IPS-18a (cell line): ENCODE data around the gene TRABD2B.

Experiments used
- H3K27ac ChIP-seq: one replicate; pipeline ENCODE4 v1.5.1; 2013; ENCODE audit warnings: low read length
- H3K27me3 ChIP-seq: one replicate; pipeline ENCODE4 v1.6.1; 2013; ENCODE audit warnings: mild to moderate bottlenecking, low read length; ENCODE audit not compliant: control insufficient read depth, insufficient read depth
- H3K36me3 ChIP-seq: one replicate; pipeline ENCODE4 v1.6.1; 2013; ENCODE audit warnings: low read depth, low read length; ENCODE audit not compliant: control insufficient read depth
- H3K4me1 ChIP-seq: one replicate; pipeline ENCODE4 v1.6.1; 2013; ENCODE audit warnings: low read depth, low read length; ENCODE audit not compliant: control insufficient read depth
- H3K4me3 ChIP-seq: one replicate; pipeline ENCODE4 v1.5.1; 2013; ENCODE audit warnings: low read length
- H3K9ac ChIP-seq: one replicate; pipeline ENCODE4 v1.6.1; 2013; ENCODE audit warnings: mild to moderate bottlenecking, low read length, moderate library complexity
- H3K9me3 ChIP-seq: one replicate; pipeline ENCODE4 v1.6.1; 2013; ENCODE audit warnings: low read depth, low read length; ENCODE audit not compliant: control insufficient read depth

TRABD2B gene

GRCh38 chr1:47809301-47810084, 187.7 kb downstream of the TRABD2B start:
- Histone ChIP-seq H3K4me1 (peaks cover 3% of the 10 kb centered on the region), H3K9ac (no peak overlapping the region), H3K27me3 (no peaks in the 10 kb centered on the region), H3K9me3 (no peaks in the 10 kb centered on the region), H3K36me3 (no peaks in the 10 kb centered on the region), H3K4me3 (no peak overlapping the region), H3K27ac (no peak overlapping the region)

- Histone ChIP-seq H3K4me3 (no peak overlapping the region), H3K9me3 (no peaks in the 10 kb centered on the region), H3K9ac (no peak overlapping the region), H3K36me3 (no peaks in the 10 kb centered on the region), H3K4me1 (peaks cover 3% of the 10 kb centered on the region), H3K27me3 (no peaks in the 10 kb centered on the region), H3K27ac (no peak overlapping the region)
Measured at GRCh38 chr1:47808612-47809011, 188.6 kb downstream of the TRABD2B start.

- Histone ChIP-seq H3K36me3 (no peaks in the 10 kb centered on the region), H3K4me1 (peaks cover 3% of the 10 kb centered on the region), H3K4me3 (no peak overlapping the region), H3K9ac (no peak overlapping the region), H3K9me3 (no peaks in the 10 kb centered on the region), H3K27me3 (no peaks in the 10 kb centered on the region), H3K27ac (no peak overlapping the region)
Measured at GRCh38 chr1:47805921-47806361, 191.2 kb downstream of the TRABD2B start.

- Histone ChIP-seq H3K4me3 (no peak overlapping the region), H3K27ac (no peak overlapping the region), H3K4me1 (no peaks in the 10 kb centered on the region), H3K27me3 (no peaks in the 10 kb centered on the region), H3K9me3 (no peaks in the 10 kb centered on the region), H3K36me3 (no peaks in the 10 kb centered on the region), H3K9ac (no peak overlapping the region)
Measured at GRCh38 chr1:47805018-47805417, 192.2 kb downstream of the TRABD2B start.

GRCh38 chr1:47803815-47804501, 193.2 kb downstream of the TRABD2B start:
- Histone ChIP-seq H3K27me3 (no peaks in the 10 kb centered on the region), H3K9ac (no peak overlapping the region), H3K4me1 (no peaks in the 10 kb centered on the region), H3K36me3 (no peaks in the 10 kb centered on the region), H3K4me3 (no peak overlapping the region), H3K9me3 (no peaks in the 10 kb centered on the region), H3K27ac (no peak overlapping the region)

- Histone ChIP-seq H3K9me3 (no peaks in the 10 kb centered on the region), H3K27ac (no peak overlapping the region), H3K9ac (no peak overlapping the region)
Measured at GRCh38 chr1:47797575-47797974, 199.6 kb downstream of the TRABD2B start.

GRCh38 chr1:47796626-47797025, 200.6 kb downstream of the TRABD2B start:
- H3K36me3 ChIP-seq: no peaks in the 10 kb centered on the region
- no peaks in the 10 kb centered on the region for H3K9me3 ChIP-seq
- no peak overlapping the region for H3K4me3 ChIP-seq
- no peak overlapping the region for H3K9ac ChIP-seq
- H3K4me1 ChIP-seq: no peaks in the 10 kb centered on the region
- no peak overlapping the region for H3K27ac ChIP-seq
- H3K27me3 ChIP-seq: no peaks in the 10 kb centered on the region

More at GRCh38 chr1:47797575-47797974, 199.6 kb downstream of the TRABD2B start:
- H3K4me3 ChIP-seq: no peak overlapping the region
- H3K4me1 ChIP-seq: no peaks in the 10 kb centered on the region
- no peaks in the 10 kb centered on the region for H3K36me3 ChIP-seq
- no peaks in the 10 kb centered on the region for H3K27me3 ChIP-seq

- Histone ChIP-seq H3K4me1 (no peaks in the 10 kb centered on the region), H3K4me3 (no peak overlapping the region), H3K9me3 (no peaks in the 10 kb centered on the region), H3K36me3 (no peaks in the 10 kb centered on the region), H3K27ac (no peak overlapping the region), H3K9ac (no peak overlapping the region), H3K27me3 (no peaks in the 10 kb centered on the region)
Measured at GRCh38 chr1:47795102-47795501, 202.1 kb downstream of the TRABD2B start.

GRCh38 chr1:47794530-47794929, 202.7 kb downstream of the TRABD2B start:
- no peaks in the 10 kb centered on the region for H3K9me3 ChIP-seq
- H3K27me3 ChIP-seq: no peaks in the 10 kb centered on the region
- H3K36me3 ChIP-seq: no peaks in the 10 kb centered on the region
- H3K9ac ChIP-seq: no peak overlapping the region
- H3K4me3 ChIP-seq: no peak overlapping the region
- H3K27ac ChIP-seq: no peak overlapping the region
- no peaks in the 10 kb centered on the region for H3K4me1 ChIP-seq

- H3K4me3 ChIP-seq: no peak overlapping the region
- H3K36me3 ChIP-seq: no peaks in the 10 kb centered on the region
Measured at GRCh38 chr1:47794081-47794480, 203.1 kb downstream of the TRABD2B start.

GRCh38 chr1:47793563-47793962, 203.6 kb downstream of the TRABD2B start:
- Histone ChIP-seq H3K9me3 (no peaks in the 10 kb centered on the region), H3K4me3 (no peak overlapping the region), H3K27me3 (no peaks in the 10 kb centered on the region), H3K9ac (no peak overlapping the region), H3K4me1 (no peaks in the 10 kb centered on the region), H3K27ac (no peak overlapping the region), H3K36me3 (no peaks in the 10 kb centered on the region)

More at GRCh38 chr1:47794081-47794480, 203.1 kb downstream of the TRABD2B start:
- no peak overlapping the region for H3K27ac ChIP-seq
- no peak overlapping the region for H3K9ac ChIP-seq
- no peaks in the 10 kb centered on the region for H3K9me3 ChIP-seq
- H3K4me1 ChIP-seq: no peaks in the 10 kb centered on the region
- H3K27me3 ChIP-seq: no peaks in the 10 kb centered on the region

- no peak overlapping the region for H3K4me3 ChIP-seq
- H3K9ac ChIP-seq: no peak overlapping the region
- H3K9me3 ChIP-seq: no peaks in the 10 kb centered on the region
- no peaks in the 10 kb centered on the region for H3K27me3 ChIP-seq
- H3K36me3 ChIP-seq: no peaks in the 10 kb centered on the region
- H3K4me1 ChIP-seq: no peaks in the 10 kb centered on the region
- no peak overlapping the region for H3K27ac ChIP-seq
Measured at GRCh38 chr1:47792779-47793178, 204.4 kb downstream of the TRABD2B start.
